Erythroblast (primary cell): ENCODE results near the gene PSMC5.

Source experiments
- GATA1 ChIP-seq: IDR thresholded peaks from 2 replicates; pipeline ENCODE4 v1.6.1; 2011; ENCODE audit warnings: low read depth, mild to moderate bottlenecking, control low read depth, low read length, moderate library complexity
- POLR2A ChIP-seq: IDR thresholded peaks from 2 replicates; pipeline ENCODE4 v1.6.1; 2011; ENCODE audit warnings: mild to moderate bottlenecking, low read length

- TF ChIP-seq POLR2A (no peak), GATA1 (no peak)
Observed at GRCh38 chr17:63780928-63781327, 46.3 kb upstream of the PSMC5 start.
